Measurements from ENCODE around the gene FAM163B.

DNA sequence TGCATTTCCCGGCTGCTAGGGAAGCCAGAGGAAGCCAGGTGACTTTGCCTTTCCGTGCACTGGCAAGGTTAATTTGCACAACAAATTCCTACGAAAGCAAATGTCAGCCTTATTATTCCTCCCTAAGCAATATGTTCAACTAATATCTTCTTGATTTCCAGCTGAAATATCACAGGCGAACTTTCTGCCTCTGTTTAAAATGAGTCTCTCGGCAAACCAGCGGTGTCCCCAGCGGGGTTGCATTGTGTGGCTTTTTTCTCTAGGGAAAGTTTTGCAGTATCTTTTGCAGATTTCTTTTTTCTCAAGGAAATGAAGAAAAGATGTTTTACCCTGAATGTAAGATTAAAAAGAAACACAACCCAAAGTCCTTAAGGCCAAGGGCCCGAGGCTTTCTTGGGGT lies 28.9 kb upstream of the FAM163B start:
- TF ChIP-seq, protein P1, sequence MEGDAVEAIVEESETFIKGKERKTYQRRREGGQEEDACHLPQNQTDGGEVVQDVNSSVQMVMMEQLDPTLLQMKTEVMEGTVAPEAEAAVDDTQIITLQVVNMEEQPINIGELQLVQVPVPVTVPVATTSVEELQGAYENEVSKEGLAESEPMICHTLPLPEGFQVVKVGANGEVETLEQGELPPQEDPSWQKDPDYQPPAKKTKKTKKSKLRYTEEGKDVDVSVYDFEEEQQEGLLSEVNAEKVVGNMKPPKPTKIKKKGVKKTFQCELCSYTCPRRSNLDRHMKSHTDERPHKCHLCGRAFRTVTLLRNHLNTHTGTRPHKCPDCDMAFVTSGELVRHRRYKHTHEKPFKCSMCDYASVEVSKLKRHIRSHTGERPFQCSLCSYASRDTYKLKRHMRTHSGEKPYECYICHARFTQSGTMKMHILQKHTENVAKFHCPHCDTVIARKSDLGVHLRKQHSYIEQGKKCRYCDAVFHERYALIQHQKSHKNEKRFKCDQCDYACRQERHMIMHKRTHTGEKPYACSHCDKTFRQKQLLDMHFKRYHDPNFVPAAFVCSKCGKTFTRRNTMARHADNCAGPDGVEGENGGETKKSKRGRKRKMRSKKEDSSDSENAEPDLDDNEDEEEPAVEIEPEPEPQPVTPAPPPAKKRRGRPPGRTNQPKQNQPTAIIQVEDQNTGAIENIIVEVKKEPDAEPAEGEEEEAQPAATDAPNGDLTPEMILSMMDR (IDR thresholded peaks at IDR 0.05; ENCODE audit: low read depth, low read length, missing input control), result no peak
- TF ChIP-seq, protein P2, sequence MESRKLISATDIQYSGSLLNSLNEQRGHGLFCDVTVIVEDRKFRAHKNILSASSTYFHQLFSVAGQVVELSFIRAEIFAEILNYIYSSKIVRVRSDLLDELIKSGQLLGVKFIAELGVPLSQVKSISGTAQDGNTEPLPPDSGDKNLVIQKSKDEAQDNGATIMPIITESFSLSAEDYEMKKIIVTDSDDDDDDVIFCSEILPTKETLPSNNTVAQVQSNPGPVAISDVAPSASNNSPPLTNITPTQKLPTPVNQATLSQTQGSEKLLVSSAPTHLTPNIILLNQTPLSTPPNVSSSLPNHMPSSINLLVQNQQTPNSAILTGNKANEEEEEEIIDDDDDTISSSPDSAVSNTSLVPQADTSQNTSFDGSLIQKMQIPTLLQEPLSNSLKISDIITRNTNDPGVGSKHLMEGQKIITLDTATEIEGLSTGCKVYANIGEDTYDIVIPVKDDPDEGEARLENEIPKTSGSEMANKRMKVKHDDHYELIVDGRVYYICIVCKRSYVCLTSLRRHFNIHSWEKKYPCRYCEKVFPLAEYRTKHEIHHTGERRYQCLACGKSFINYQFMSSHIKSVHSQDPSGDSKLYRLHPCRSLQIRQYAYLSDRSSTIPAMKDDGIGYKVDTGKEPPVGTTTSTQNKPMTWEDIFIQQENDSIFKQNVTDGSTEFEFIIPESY (IDR thresholded peaks at IDR 0.05), result no peak
- TF ChIP-seq, protein P3, sequence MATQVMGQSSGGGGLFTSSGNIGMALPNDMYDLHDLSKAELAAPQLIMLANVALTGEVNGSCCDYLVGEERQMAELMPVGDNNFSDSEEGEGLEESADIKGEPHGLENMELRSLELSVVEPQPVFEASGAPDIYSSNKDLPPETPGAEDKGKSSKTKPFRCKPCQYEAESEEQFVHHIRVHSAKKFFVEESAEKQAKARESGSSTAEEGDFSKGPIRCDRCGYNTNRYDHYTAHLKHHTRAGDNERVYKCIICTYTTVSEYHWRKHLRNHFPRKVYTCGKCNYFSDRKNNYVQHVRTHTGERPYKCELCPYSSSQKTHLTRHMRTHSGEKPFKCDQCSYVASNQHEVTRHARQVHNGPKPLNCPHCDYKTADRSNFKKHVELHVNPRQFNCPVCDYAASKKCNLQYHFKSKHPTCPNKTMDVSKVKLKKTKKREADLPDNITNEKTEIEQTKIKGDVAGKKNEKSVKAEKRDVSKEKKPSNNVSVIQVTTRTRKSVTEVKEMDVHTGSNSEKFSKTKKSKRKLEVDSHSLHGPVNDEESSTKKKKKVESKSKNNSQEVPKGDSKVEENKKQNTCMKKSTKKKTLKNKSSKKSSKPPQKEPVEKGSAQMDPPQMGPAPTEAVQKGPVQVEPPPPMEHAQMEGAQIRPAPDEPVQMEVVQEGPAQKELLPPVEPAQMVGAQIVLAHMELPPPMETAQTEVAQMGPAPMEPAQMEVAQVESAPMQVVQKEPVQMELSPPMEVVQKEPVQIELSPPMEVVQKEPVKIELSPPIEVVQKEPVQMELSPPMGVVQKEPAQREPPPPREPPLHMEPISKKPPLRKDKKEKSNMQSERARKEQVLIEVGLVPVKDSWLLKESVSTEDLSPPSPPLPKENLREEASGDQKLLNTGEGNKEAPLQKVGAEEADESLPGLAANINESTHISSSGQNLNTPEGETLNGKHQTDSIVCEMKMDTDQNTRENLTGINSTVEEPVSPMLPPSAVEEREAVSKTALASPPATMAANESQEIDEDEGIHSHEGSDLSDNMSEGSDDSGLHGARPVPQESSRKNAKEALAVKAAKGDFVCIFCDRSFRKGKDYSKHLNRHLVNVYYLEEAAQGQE (IDR thresholded peaks at IDR 0.05), result no peak
- no peak for TF ChIP-seq GABPA (IDR thresholded peaks at IDR 0.05 in 1 of 2, conservative IDR thresholded peaks at IDR 0.05 in 1 of 2)
- TF ChIP-seq SP1 (IDR thresholded peaks at IDR 0.05), result no peak
- TF ChIP-seq JUND (IDR thresholded peaks at IDR 0.05), result no peak
- no peak for TF ChIP-seq YY1 (IDR thresholded peaks at IDR 0.05)
- TF ChIP-seq EGR1 (IDR thresholded peaks at IDR 0.05; ENCODE audit: low read depth in 2 of 2), result no peak
- TF ChIP-seq TAF1 (conservative IDR thresholded peaks at IDR 0.05), result no peak

Data from liver (tissue), 3 donors.